Osteocyte (in vitro differentiated cells): ENCODE data around the gene DPYD. TPM values are rescaled to one million over a fixed set of nuclear protein-coding genes. Genes with fewer than 3 reads are reported as not detected.

Experiments
- DNase-seq: peaks from one replicate; pipeline ENCODE4 v3.0.0; 2021; ENCODE audit warnings: mixed read lengths; ENCODE audit not compliant: unreplicated experiment; ENCODE audit errors: extremely low spot score
- H3K27ac Mint-ChIP-seq: one replicate; pipeline ENCODE4 v1.8.0; 2021; ENCODE audit warnings: mild to moderate bottlenecking, mixed read lengths; ENCODE audit not compliant: unreplicated experiment
- H3K27me3 Mint-ChIP-seq: one replicate; pipeline ENCODE4 v1.8.0; 2021; ENCODE audit warnings: mixed read lengths; ENCODE audit not compliant: unreplicated experiment
- H3K36me3 Mint-ChIP-seq: one replicate; pipeline ENCODE4 v1.8.0; 2021; ENCODE audit warnings: mixed read lengths; ENCODE audit not compliant: unreplicated experiment
- H3K4me1 Mint-ChIP-seq: one replicate; pipeline ENCODE4 v1.8.0; 2021; ENCODE audit warnings: mixed read lengths; ENCODE audit not compliant: unreplicated experiment
- H3K4me3 Mint-ChIP-seq: one replicate; pipeline ENCODE4 v1.8.0; 2021; ENCODE audit warnings: mild to moderate bottlenecking, moderate library complexity, mixed read lengths; ENCODE audit not compliant: unreplicated experiment
- H3K9me3 Mint-ChIP-seq: one replicate; pipeline ENCODE4 v1.8.0; 2021; ENCODE audit warnings: mixed read lengths; ENCODE audit not compliant: unreplicated experiment
- total RNA-seq: library from RNA; stranded (reverse); gene quantifications from 2 replicates; pipeline ENCODE4 v1.2.1, GENCODE V29; 2021
- TF ChIP-seq, protein P1 (sequence below): fragments of 200-600 bp; sonication (generic); IDR thresholded peaks from 2 replicates; pipeline ENCODE4 v1.5.0; 2021; ENCODE audit warnings: antibody characterized with exemption, mild to moderate bottlenecking, moderate library complexity

Gene DPYD
- total RNA-seq, 1 donor from 2014 or later, result 44.0 TPM

GRCh38 chr1:97870589-97870988 is 50.2 kb downstream of the DPYD start:
- peaks cover 30% of the 10 kb centered on the region for H3K36me3 Mint-ChIP-seq
- no peak overlapping the region for H3K27ac Mint-ChIP-seq
- H3K4me3 Mint-ChIP-seq, result no peak overlapping the region
- TF ChIP-seq, protein P1, sequence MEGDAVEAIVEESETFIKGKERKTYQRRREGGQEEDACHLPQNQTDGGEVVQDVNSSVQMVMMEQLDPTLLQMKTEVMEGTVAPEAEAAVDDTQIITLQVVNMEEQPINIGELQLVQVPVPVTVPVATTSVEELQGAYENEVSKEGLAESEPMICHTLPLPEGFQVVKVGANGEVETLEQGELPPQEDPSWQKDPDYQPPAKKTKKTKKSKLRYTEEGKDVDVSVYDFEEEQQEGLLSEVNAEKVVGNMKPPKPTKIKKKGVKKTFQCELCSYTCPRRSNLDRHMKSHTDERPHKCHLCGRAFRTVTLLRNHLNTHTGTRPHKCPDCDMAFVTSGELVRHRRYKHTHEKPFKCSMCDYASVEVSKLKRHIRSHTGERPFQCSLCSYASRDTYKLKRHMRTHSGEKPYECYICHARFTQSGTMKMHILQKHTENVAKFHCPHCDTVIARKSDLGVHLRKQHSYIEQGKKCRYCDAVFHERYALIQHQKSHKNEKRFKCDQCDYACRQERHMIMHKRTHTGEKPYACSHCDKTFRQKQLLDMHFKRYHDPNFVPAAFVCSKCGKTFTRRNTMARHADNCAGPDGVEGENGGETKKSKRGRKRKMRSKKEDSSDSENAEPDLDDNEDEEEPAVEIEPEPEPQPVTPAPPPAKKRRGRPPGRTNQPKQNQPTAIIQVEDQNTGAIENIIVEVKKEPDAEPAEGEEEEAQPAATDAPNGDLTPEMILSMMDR, result no peak
- no peaks in the 10 kb centered on the region for H3K4me1 Mint-ChIP-seq
- DNase-seq, result no peak
- H3K9me3 Mint-ChIP-seq, result peaks cover 8% of the 10 kb centered on the region
- no peaks in the 10 kb centered on the region for H3K27me3 Mint-ChIP-seq

DNA sequence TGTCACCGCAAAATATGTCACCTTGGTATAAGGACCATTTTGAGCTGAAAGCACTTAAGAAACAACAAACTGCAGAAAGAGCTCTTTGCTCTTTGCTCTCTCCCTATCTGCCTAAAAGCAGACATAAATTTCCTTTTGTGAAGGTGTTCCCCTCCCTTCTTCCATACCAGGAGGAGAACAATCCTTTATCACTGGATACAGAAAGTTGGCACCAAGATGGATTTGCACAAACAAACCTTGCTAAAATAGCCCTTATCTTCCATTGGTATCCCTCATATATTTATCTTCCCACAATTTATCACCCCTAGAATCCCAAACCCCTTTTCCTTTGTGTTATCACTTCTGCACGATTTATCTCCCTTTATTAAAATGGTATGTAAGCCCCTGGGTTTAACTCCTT is 51.4 kb downstream of the DPYD start:
- H3K27me3 Mint-ChIP-seq, result no peaks in the 10 kb centered on the region
- TF ChIP-seq, protein P1, result no peak
- peaks cover 12% of the 10 kb centered on the region for H3K9me3 Mint-ChIP-seq
- H3K4me1 Mint-ChIP-seq, result peaks cover 4% of the 10 kb centered on the region
- H3K27ac Mint-ChIP-seq, result no peak overlapping the region
- no peak overlapping the region for H3K4me3 Mint-ChIP-seq
- no peak for DNase-seq
- peaks cover 32% of the 10 kb centered on the region for H3K36me3 Mint-ChIP-seq

DNA sequence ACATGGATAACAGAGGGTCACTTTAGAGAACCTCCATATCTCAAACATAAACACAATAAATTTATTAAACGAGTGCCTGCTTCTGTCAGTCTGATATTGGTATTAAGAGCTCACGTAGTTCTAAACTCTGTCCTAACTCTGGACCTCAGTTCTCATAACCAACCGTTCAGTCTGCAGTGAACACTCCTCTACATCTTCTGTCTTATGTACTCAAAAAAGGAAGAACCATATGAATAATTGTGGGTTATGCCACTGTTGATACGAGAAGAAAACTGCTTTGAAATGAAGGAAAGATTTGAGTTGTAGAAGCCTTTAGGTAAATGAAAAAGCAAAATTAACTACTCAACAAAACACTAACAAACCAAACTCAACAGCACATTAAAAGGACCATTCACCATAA is 53.7 kb downstream of the DPYD start:
- no peak overlapping the region for H3K27ac Mint-ChIP-seq
- peaks cover 24% of the 10 kb centered on the region for H3K36me3 Mint-ChIP-seq
- peaks cover 6% of the 10 kb centered on the region for H3K4me1 Mint-ChIP-seq
- TF ChIP-seq, protein P1, result no peak
- no peaks in the 10 kb centered on the region for H3K27me3 Mint-ChIP-seq
- no peak for DNase-seq
- no peak overlapping the region for H3K4me3 Mint-ChIP-seq
- H3K9me3 Mint-ChIP-seq, result peaks cover 12% of the 10 kb centered on the region

- Mint-ChIP-seq H3K27ac (no peak overlapping the region), H3K4me1 (peaks cover 16% of the 10 kb centered on the region), H3K9me3 (peaks cover 12% of the 10 kb centered on the region), H3K27me3 (no peaks in the 10 kb centered on the region), H3K4me3 (no peak overlapping the region), H3K36me3 (peaks cover 17% of the 10 kb centered on the region)
- no peak for DNase-seq
- TF ChIP-seq, protein P1, result no peak
Observed at GRCh38 chr1:97864615-97865014, 56.2 kb downstream of the DPYD start.

GRCh38 chr1:97853221-97853620 is 67.6 kb downstream of the DPYD start:
- DNase-seq, result no peak
- Mint-ChIP-seq H3K27me3 (no peaks in the 10 kb centered on the region), H3K27ac (no peak overlapping the region), H3K9me3 (no peaks in the 10 kb centered on the region), H3K4me1 (peaks cover 34% of the 10 kb centered on the region), H3K36me3 (peaks cover 12% of the 10 kb centered on the region), H3K4me3 (no peak overlapping the region)
- TF ChIP-seq, protein P1, result no peak
